GM21367 (cell line): Measurements from ENCODE around the gene PKD1L1.

Source experiments
- ATAC-seq: cut with Tn5 transposase; IDR thresholded peaks from one replicate; pipeline ENCODE4 v1.9.1; 2021; ENCODE audit not compliant: unreplicated experiment

Gene PKD1L1

DNA sequence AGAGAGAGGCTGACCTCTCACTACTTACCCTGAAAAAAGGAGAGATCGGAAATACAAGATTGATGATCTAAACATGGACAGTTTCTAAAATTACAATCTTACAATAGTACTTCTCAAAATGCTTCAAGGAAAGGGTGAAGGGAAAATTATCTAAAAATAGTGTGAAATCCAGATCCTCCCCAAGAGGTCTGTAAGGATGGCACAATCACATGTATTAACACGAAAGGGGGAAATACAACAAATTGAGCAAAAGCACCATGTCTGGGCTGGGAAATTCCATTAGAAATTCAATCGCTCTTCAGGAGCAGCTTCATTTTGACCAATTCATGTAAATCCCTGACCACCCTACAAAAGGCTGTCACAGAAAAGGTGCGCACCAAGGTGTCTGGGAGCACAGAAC, 67.0 kb downstream of the PKD1L1 start:
- no peak for ATAC-seq

DNA sequence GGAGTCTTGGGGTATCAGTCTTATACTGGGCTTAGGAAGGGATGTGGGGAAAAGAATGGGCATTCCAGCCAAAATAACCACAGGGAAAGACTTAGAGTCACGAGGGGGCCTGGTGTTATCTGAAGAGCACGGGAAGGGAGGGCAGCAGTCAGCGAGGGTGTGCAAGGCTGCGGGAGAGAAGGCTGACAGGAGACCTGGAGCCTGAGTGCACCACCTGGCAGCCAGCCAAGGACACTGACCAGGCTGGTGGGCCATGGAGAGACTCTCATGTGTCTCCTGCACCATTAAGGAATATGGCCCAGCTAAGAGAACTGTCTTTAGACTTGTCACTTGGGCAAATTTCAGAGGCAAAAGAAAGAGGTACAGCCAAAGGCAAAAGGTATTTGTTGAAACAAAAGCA, 69.6 kb downstream of the PKD1L1 start:
- ATAC-seq: no peak

DNA sequence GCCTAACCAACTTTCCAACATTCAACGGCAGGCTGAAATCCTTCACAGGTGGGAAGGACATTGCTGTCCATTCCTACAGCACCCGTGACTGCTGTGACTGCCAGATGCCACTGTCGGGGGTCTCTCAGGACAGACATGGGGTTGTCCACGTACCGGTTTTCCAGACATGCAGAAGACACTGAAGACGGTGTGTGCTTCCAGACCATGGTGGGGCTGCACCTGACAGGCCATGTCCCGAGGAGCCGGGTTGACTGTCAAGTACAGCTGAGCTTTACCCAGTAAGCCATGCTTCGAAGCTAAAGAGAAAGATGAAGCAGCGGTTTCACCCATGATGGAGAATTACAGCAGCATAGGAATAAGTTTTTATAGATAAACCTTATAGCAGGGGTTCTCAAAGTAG, 70.9 kb downstream of the PKD1L1 start:
- no peak for ATAC-seq

DNA sequence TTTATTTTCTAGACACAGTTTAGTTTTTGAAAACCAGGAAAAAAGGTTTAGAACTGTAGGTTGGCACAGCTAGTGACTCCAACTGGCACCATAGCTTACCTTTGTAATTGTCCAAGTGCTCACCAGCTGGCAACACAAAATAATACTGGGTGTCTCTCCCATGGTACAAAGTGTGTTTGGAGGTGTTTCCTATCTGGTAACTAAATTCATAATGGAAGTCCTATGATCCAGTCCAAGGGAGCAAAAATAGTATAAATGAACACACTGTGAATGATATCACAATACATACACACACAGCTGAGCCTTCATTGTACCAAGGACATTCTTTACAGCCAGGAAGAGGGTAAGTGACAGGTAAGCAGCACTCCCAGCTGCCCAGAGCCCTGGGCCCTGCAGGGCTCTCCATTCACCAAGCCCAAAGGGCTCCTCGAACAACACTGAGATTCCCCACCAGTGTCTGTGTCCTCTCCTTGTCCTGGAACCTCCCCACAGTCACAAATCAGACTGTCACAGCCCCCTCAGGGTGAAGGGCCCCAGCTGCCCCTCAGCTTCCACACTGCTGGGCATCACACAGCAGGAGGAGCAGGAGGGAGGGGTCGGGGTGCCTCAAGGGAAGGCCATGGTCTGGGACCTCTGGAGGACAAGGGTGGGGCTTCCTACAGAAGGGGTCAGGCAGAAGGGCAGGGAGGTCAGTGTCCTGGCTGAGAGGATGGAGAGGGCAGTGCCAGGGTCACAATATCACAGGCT, 72.1 kb downstream of the PKD1L1 start:
- ATAC-seq: no peak

DNA sequence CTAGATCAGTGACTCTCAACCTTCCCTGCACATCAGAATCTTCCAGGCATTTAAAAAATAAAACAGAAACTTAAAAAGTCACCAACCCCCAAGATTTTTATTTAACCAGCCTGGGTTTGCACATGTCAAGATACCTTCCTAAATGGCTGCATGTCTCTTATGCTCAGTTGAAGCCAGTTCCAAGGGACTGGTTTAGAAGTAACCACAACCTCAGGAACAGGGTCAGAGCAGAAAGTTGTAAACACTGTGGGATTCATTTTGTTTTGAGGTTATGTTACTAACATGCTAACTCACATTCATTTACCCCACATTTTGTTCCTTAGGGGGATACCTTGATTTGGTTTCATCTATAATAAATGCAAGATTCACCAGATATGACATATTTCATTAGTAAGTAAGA, 72.9 kb downstream of the PKD1L1 start:
- ATAC-seq: no peak

DNA sequence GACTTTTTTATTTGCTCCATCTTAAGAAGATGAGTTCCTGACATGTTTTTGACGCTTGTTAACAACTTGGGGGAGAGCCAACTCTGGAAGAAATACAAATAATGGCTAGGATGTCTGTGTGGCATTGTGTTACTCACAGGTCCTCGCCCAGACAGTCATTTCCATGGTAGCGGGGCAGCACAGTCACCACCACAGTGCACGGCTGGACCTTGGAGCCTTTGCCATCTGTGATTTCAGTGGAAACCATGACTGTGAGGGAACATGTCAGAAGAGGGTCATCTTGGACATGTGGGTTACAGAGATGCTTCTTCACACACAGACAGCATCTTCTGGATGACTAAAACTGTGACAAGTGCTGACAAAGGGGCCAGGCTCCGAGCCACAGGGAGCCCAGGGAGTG, 74.5 kb downstream of the PKD1L1 start:
- no peak for ATAC-seq

DNA sequence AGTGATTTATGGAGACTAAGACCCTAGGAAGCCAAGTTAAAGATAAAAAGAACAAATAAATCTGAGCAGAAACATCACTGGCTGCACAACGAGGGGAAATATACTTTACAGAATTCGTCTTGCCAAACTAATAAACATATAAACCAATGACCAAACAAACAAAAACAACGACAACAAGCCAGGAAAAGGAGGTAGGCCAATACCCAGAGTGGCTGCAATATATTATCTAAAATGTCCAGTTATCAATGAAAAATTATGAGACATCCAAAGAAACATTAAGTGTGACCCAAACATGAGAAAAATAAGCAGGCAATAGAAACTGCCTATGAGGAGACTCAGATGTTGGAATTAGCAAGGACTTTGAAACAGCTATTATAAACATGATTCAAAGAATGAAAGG, 81.0 kb downstream of the PKD1L1 start:
- no peak for ATAC-seq

DNA sequence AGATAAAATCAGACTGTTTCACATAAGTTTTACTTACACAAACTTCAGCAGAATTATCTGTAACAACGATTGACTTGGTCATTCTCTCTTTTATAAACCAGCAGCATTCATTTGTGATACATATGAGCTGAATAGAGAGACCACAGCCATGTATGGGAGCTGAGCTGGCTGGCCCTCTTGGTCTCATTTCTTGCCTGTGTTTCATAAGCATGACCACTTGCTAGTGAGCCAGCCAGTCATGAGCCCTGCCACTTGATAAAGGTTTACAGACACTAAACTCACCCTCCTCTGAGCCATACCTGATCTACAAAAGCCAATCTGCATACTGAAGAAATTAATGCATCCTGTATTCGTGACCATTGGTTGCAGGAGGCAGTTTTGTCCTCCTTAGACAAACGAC, 82.1 kb downstream of the PKD1L1 start:
- ATAC-seq: no peak

DNA sequence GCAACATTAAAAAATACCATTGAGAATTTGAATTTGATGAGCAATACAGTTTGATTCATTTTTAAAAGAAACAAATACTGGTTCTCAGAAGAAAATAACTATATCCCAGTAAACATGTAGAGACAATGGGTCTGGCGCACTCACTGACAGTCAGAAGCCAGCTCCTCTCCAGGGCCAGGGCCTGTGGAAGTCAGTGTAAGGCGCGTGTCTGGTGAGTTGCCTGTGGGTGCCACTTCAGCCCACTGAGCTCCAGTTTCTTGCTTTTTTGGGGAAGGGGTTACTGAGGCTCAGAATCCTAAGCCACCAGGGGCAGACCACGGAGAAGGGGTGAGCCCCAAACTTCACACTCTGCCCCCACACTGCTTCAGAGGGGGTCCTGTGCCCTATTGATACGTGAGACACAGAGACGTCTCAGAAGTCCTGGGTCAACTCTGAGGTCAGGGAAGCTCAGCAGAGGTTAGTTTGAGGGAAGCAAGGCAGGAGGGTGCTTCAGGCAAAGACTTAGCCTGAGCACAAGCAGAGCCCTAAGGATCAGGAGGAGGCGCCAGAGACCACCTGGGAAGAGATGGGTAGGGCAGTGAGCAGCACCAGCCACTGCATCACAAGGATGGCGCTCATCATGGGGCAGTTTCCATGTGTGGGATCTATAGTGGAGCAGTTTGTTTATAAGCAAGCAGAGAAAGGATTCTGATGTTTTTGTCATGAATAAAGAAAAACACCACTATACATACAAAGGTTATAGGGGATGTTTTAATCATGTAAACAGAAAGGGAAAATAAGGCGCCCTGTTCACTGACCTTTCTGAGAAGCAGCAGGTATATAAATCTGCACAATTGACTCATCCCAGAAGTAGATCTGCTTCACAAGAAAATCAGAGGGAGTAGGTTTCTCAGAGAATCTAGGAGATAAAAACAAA, 95.7 kb downstream of the PKD1L1 start:
- ATAC-seq: no peak

DNA sequence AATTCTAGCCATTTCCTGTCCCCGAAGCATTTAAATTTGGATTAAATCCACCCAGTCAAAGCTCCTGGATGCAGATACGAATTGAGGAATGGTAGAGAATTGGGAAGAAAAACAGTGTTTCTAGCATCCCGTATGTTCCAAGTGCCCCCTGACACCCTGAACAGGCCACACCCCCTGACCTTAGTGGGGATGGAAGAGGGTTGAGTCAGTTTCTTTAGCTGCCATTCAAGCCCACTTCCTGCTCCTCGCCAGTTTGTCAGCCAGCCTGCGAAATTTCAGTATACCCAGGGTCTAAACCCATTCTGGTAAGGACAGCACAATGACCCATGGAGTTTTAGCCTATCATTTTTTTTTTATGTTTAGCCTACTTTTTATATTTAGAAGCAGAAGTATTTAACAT, 101.1 kb downstream of the PKD1L1 start:
- ATAC-seq: no peak

DNA sequence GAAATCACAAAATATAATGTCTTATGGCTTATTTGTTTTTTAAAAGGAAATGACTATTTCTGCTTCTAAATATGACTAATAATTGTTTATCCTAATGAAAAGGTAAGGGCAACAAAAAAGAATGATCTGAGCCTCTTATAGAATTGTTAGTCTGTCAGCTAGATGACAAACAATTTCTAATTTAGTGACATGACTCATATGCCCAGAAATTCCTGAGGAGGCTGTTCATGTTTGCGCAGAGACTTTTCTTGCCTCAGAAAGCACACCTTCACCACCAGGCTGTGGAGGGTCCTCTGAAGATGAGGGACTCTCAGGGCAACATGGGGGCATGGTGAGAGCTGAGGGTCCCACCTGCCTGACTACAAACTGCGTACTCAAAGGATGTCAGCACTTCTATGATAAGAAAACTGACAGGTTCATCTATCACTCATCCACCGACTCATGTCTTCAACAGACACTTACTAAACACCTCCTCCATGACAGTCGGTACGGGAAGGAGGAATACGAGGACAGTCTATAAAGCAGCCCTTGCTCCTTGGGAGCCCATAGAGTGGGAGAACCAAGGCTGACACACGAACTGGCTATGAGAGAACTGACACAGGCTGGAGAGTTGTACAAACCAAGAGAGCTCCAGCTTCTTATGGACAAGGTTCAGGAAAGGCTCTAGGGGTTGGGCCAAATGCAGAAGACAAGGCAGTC, 102.0 kb downstream of the PKD1L1 start:
- no peak for ATAC-seq

DNA sequence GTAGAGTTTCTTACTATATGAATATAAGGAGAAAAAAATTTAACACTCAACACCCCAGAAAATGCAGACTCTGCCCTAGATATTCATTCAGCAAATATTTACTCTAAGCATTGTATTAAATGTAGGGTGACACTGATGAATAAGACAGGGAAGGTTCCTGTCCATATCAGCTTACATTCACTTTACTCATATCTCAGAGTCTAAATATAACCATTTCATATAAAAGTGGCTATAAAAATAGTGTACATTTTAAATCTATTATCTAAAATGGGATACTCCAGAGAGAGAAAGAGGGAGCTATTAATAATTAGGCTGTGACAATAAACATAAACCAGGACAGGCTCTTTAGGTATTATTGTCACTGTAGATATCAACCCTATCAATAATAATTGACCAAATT, 104.0 kb downstream of the PKD1L1 start:
- no peak for ATAC-seq

DNA sequence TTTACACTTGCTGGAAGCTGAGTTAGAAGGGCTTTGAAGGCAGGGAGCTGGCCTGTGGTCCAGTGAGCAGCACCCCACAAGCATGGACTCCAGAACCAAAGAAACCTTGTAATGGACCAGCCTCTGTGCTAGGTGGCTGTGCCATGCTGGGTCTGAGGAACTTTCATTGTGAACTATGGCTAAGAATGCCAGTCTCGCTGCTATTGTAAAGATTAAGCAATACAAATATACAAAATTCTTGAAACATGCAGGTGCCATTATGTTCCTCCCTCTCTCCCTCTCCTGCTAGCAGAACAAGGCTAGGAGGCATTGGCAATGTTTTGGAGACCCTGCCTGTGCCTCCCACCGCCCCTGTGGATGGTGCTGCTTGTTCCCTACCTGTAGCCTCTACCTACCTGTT, 105.0 kb downstream of the PKD1L1 start:
- ATAC-seq: no peak

DNA sequence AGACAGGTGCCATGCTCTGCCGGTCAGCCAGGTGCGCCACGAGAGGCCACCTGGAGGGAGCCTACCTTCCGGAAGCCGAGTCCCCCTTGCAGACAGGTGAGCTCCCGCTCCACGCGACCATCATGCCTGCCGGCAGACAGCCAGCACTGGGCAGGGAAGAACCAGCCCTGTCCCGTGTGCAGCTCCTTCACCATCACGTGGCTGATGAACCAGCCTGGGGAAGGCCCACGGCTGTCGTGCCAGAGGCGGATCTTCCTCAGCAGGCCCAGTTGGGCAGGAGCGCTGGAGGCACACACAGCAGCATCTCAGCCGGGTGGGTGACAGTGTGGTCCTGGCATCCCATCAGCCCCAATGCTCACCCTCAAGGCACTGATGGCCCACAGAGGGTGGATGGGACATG, 108.9 kb downstream of the PKD1L1 start:
- no peak for ATAC-seq

DNA sequence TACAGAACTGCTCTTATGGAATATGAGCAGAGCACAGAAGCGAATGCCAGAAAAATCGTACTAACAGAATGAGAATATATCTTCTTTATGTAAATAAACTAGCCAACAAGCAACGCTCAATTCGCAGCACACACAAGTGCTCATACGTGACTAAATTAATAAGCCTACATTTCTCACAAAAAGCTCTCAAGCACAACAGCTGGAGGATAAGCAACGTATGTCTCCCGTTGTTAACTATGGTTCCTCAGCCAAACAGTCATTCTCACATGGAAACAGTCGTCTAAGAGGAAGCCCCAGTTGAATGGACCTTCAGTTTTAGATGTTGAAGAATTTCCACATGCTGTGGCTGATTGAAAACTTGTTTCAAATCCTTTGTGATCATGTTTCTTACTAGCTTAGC, 110.4 kb downstream of the PKD1L1 start:
- no peak for ATAC-seq

DNA sequence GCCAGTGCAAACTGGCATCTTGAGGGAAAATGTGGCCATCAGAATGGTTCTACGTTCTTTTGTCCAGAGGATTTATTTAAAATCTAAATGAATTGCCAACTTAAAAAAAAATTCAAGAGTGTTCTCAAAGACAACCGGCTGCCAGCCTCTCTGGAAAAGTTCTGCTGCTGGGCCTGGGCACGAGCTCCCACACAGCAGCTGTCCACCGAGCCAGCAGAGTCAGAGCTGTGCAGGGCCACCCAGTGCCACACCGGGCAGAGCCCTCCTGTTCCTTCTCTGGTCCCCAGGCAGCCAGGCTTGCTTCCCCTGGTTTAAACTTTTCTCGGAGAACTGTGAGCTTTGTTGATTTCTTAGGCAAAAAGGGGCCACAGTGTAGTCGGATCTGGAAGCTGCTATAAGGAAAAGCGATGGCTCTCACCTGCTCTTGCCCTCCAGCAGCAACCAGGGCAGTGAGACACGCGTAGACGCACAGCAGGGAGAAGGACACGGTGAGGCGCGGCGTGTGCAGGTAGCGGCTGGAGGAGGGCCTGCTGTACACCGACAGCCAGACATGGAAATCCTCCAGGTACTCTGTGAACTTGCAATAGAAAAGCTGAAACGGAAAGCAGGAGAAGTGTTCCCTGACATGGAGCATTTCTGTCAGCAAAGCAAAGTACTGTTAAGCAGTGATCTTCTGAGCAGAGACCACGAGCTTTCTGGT, 111.6 kb downstream of the PKD1L1 start:
- ATAC-seq: no peak

DNA sequence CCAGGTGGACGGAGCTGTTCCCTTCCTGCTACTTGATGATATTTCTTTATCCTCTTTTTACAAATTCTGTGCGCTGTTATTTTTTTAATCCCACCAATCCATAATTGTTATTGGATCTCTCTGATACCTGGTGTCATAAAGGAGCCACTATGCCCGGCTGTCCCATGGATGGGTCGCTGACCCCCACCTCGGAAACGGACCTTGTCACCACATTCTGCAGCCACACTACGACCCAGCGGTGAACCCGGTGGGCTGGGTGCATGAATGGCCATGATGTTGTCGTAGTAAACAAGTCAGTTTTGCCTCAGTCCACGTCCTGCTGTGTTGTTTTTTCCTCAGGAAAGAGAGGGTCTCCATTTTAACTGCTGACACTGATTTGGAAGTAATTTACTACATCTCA, 112.2 kb downstream of the PKD1L1 start:
- no peak for ATAC-seq

DNA sequence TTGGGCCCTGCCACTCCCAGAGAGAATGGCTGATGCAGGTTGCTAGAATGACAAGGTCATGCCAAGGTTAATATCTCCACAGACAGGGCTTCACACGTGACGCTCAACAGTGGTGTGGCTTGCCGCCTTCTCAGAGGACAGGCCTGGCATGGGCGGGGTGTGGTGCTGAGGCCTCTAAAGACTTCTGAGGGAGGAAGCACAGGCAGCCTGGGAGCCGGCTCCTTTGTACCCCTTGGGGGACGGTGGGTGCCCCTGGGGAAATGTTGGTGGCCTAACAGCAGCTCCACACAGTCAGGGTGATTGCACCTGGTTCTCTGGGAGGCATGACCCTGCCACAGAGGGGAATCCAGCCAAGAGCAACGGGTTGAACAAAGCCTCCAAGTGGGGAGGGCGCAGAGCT, 115.1 kb downstream of the PKD1L1 start:
- no peak for ATAC-seq

DNA sequence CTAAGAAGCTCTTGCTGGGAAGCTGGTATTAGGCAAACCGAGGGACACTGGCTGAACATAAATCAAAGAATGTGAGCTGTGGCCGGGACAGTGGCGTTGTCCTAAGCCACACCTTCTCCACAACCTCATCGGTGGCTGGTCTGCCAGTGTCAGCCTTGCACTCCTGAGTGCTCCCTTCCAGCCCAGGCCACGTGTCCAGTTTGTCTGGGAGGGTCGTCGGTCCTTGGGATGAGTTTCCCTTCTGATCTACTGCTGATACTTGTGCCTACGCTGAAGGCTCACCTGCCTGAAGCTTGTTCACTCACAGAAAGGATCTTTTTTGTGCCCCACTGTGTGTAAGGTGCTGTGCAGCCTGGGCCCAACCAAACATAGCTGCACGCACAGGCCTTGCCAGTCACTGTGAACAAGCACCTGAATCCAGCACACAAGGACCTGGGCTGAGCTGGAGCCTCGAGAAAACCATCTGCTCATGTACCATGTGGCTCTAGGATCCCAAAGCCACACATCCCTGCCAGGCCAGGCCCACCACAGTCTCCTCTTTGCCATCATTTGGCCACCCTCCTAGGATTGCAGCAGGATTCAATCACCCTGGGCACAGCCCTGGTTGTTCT, 116.1 kb downstream of the PKD1L1 start:
- ATAC-seq: no peak

DNA sequence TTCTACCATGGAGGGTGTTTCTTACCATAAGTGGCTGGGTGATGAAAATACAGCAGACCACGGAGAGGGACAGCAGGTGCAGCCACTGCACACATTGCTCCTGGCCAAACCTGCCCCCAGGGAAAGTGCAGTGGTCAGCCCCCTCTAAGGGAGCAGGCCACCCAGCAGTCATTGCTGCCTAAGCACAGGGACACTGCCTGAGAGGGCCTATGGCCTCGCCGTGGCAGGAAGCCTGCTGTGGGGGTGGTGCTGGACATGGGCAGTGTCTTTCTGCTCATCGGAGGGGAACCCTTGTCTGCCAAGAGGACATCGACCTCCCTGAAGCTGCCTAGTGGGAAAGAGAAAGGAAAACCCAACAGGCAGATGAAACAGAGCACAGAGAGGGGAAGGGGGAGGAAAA, 118.3 kb downstream of the PKD1L1 start:
- no peak for ATAC-seq

DNA sequence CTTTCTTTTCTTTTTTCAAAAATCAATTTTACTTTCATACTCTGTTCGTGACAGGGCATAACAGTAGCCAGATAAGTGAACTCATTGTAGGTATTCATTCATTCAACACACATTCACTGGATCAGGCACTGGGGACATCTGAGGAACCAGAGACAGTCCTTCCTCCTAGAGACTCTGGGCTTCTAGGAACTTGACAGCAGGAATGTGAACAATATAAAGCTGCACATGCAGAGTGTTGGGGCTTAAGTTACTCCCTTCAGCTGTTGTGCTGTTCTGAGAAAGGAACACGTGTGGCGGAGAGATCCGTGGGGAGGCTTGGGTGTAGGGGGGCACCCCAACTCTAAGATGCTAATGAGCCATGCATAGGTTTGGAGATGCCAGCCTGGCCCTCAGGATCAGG, 120.4 kb downstream of the PKD1L1 start:
- no peak for ATAC-seq
